Osteocyte (in vitro differentiated cells): Measurements from ENCODE around the gene CHMP3. TPM values are rescaled to one million over a fixed set of nuclear protein-coding genes. Genes with fewer than 3 reads are reported as not detected.

Source experiments
- DNase-seq: peaks from one replicate; pipeline ENCODE4 v3.0.0; 2021; ENCODE audit warnings: mixed read lengths; ENCODE audit not compliant: unreplicated experiment; ENCODE audit errors: extremely low spot score
- H3K27ac Mint-ChIP-seq: one replicate; pipeline ENCODE4 v1.8.0; 2021; ENCODE audit warnings: mild to moderate bottlenecking, mixed read lengths; ENCODE audit not compliant: unreplicated experiment
- H3K27me3 Mint-ChIP-seq: one replicate; pipeline ENCODE4 v1.8.0; 2021; ENCODE audit warnings: mixed read lengths; ENCODE audit not compliant: unreplicated experiment
- H3K36me3 Mint-ChIP-seq: one replicate; pipeline ENCODE4 v1.8.0; 2021; ENCODE audit warnings: mixed read lengths; ENCODE audit not compliant: unreplicated experiment
- H3K4me1 Mint-ChIP-seq: one replicate; pipeline ENCODE4 v1.8.0; 2021; ENCODE audit warnings: mixed read lengths; ENCODE audit not compliant: unreplicated experiment
- H3K4me3 Mint-ChIP-seq: one replicate; pipeline ENCODE4 v1.8.0; 2021; ENCODE audit warnings: mild to moderate bottlenecking, moderate library complexity, mixed read lengths; ENCODE audit not compliant: unreplicated experiment
- H3K9me3 Mint-ChIP-seq: one replicate; pipeline ENCODE4 v1.8.0; 2021; ENCODE audit warnings: mixed read lengths; ENCODE audit not compliant: unreplicated experiment
- total RNA-seq: library from RNA; stranded (reverse); gene quantifications from 2 replicates; pipeline ENCODE4 v1.2.1, GENCODE V29; 2021
- TF ChIP-seq, protein P1 (sequence below): fragments of 200-600 bp; sonication (generic); IDR thresholded peaks from 2 replicates; pipeline ENCODE4 v1.5.0; 2021; ENCODE audit warnings: antibody characterized with exemption, mild to moderate bottlenecking, moderate library complexity

CHMP3 gene
- total RNA-seq, 1 donor from 2014 or later = 124 TPM

DNA sequence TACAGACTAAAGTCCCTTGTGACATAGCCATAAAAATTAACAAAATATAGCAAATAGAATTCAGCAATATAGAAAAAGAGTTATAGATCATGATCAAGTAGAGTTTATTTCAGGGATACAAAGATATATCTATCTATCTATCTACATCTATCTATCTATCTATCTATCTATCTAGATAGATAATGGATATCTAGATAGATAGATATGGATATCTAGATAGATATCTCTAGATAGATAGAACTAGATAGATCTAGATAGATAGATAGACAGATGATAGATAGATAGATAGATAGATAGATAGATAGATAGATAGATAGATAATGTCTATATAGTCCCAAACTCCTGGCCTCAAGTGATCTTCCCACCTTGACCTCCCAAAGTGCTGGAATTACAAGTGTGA lies 17.3 kb upstream of the CHMP3 start:
- Mint-ChIP-seq H3K27ac (no peak overlapping the region), H3K4me3 (no peak overlapping the region), H3K4me1 (no peaks in the 10 kb centered on the region), H3K36me3 (no peaks in the 10 kb centered on the region), H3K27me3 (peaks cover 29% of the 10 kb centered on the region), H3K9me3 (peaks cover 11% of the 10 kb centered on the region)
- TF ChIP-seq, protein P1, sequence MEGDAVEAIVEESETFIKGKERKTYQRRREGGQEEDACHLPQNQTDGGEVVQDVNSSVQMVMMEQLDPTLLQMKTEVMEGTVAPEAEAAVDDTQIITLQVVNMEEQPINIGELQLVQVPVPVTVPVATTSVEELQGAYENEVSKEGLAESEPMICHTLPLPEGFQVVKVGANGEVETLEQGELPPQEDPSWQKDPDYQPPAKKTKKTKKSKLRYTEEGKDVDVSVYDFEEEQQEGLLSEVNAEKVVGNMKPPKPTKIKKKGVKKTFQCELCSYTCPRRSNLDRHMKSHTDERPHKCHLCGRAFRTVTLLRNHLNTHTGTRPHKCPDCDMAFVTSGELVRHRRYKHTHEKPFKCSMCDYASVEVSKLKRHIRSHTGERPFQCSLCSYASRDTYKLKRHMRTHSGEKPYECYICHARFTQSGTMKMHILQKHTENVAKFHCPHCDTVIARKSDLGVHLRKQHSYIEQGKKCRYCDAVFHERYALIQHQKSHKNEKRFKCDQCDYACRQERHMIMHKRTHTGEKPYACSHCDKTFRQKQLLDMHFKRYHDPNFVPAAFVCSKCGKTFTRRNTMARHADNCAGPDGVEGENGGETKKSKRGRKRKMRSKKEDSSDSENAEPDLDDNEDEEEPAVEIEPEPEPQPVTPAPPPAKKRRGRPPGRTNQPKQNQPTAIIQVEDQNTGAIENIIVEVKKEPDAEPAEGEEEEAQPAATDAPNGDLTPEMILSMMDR = no peak
- no peak for DNase-seq

DNA sequence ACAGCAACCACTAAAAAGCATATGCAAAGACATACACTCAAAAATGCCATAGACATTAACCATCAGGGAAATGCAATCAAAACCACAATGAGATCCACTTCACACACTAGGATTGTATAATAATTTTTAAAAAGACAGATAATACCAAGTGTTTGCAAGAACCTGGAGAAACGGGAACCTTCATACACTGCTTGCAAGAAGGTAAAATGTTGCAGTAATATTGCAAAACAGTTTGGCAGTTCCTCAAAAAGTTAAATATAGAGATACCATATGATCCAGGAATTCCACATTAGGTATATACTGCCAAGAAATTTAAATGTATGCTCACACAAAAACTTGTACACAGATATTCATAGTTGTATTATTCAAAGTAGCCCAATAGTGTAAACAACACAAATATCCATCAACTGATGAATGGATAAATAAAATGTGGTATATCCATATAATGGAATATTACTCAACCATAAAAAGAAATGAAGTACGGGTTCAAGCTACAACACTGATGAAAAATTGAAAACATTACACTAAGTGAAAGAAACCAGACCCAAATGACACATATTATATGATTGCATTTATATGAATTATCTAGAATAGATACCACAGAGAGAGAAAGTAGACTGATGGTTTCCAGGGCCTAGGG lies 14.7 kb upstream of the CHMP3 start:
- H3K27me3 Mint-ChIP-seq = peaks cover 29% of the 10 kb centered on the region
- H3K4me3 Mint-ChIP-seq = no peak overlapping the region
- H3K27ac Mint-ChIP-seq = no peak overlapping the region
- H3K4me1 Mint-ChIP-seq = no peaks in the 10 kb centered on the region
- no peak for DNase-seq
- H3K9me3 Mint-ChIP-seq = peaks cover 11% of the 10 kb centered on the region
- TF ChIP-seq, protein P1 = no peak
- H3K36me3 Mint-ChIP-seq = no peaks in the 10 kb centered on the region

DNA sequence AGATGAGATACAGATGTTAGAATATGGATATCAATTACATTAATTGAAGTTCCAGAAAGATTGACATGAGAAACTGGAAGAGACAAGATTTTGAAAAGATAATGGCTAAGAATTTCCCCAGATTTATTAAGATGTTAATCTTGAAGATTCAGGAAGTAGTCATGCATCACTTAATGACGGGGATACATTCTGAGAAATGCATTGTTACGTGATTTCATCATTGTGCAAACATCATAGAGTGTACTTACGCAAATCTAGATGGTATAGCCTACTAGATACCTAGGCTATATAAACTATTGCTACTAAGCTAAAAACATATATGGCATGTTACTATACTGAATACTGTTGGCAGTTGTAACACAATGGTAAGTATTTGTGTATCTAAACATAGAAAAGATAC lies 6.8 kb upstream of the CHMP3 start:
- H3K9me3 Mint-ChIP-seq = no peaks in the 10 kb centered on the region
- no peak overlapping the region for H3K4me3 Mint-ChIP-seq
- no peak for DNase-seq
- no peaks in the 10 kb centered on the region for H3K4me1 Mint-ChIP-seq
- no peak overlapping the region for H3K27ac Mint-ChIP-seq
- TF ChIP-seq, protein P1 = no peak
- peaks cover 39% of the 10 kb centered on the region for H3K27me3 Mint-ChIP-seq
- H3K36me3 Mint-ChIP-seq = no peaks in the 10 kb centered on the region

DNA sequence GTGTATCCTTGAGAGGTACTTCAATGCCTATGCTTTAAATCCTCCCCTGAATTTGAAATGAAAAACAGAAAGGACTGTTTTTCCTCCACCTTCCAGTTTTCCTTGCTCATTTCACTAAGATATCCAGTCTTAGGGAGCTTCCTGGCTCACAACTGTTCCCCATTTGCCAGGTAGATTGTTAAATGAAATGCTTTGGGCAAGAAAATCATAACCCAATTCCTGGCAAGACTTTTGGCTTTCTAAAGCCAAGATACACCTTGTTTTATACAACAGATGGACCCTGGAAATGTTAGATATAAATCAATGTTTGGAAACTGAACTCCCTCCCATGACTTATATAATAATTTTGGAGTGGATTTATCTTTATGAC lies 3.6 kb upstream of the CHMP3 start:
- peaks cover 31% of the 10 kb centered on the region for H3K27me3 Mint-ChIP-seq
- H3K27ac Mint-ChIP-seq = no peak overlapping the region
- H3K4me1 Mint-ChIP-seq = peaks cover 14% of the 10 kb centered on the region
- DNase-seq = no peak
- H3K4me3 Mint-ChIP-seq = no peak overlapping the region
- TF ChIP-seq, protein P1 = no peak
- peaks cover 5% of the 10 kb centered on the region for H3K9me3 Mint-ChIP-seq
- no peaks in the 10 kb centered on the region for H3K36me3 Mint-ChIP-seq

DNA sequence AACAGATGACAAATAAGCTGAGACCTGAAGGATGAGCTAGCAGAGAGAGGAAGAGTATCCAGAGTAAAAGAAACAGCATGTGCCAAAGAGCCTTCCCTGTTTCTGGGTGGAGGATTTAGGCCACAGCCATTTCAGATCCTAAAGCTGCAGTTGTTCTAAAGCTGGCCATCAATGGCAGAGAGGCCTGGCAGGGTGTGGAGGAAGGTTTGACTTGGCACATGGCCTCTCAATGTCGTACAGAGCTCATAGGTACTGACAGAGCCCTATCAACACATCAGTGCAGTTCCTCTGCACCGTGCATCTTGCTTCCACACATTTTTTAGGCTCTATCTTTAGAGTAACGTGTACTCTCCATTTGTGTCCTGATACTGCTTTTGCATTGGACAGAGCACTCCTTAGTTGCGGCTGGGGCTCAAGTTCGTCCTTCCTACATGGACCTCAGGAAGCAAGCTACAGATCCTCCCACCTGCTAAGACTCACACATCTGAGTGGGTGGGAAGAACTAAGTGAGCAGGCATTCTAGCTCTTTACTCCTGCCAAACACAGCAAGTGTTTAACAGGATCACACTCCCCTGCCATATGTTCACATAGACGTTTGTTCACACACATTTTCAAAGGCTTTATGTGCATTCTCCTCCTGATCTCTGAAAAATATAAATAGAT lies 3.0 kb upstream of the CHMP3 start:
- no peaks in the 10 kb centered on the region for H3K36me3 Mint-ChIP-seq

More for the DNA sequence above, 3.0 kb upstream of the CHMP3 start:
- Mint-ChIP-seq H3K9me3 (peaks cover 5% of the 10 kb centered on the region), H3K27me3 (peaks cover 26% of the 10 kb centered on the region), H3K4me3 (no peak overlapping the region), H3K27ac (no peak overlapping the region), H3K4me1 (peaks cover 19% of the 10 kb centered on the region)
- no peak for DNase-seq
- TF ChIP-seq, protein P1 = no peak
